COLO668 (cell line): ENCODE measurements around the gene DIDO1.

Experiments
- DNase-seq: peaks from one replicate; lab custom pipeline; 2025; ENCODE audit not compliant: unreplicated experiment; lab: John Stamatoyannopoulos, UW

Gene DIDO1

DNA sequence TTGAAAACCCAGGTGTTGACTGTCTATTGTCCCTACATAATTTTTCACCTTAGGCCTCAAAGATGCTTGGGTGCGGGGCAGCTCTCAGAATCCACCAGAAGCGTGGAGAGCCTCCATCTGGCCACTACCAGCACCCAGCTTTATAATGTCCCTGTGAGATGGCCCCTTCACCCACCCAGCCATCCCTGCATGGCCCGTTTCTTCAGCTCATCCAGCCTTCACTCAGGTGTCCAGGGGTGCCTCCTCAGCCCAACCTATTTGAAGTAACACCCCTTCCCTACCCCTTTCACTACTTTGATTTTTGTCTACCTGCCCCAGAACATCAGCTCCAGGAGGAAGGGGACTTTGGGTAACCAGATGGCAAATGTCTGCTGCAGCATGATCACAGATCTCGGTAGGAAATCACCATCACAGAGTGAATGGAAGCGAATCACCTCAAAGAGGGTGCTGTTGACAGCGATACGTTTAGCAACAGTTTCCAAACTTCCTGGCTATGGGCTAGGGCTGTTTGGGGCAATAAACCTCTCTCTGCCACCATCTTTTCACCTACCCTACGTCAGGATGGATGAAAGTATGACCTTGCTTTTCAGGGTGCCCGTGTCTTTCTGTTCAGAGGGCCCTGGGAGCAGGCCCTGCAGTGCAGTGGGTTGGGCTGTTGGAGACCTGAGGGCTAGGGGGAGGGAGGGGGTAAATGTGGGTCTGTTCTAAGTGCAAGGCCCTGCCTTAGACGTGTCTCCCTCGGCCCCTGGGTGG, 25.0 kb upstream of the DIDO1 start:
- no peak for DNase-seq

DNA sequence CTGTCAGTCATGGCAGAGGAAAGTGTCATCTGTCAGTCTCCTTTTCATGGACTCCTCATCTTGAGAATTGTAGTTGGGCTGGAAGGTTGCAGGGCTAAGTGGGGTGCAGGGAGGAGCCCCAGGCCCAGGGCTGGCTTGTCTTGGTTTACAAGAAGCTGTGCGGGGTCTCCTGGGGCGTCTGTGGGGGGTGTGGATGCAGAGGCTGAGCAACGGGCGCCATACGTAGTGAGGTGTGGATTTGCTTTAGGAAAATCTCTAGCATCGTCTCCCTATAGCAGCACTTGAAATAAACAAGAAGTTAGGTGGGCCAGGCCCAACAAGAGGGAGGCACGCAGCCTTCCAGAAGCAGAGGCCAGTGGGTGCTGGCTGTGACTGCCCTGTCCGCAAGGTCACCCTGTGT, 24.4 kb upstream of the DIDO1 start:
- DNase-seq: no peak

DNA sequence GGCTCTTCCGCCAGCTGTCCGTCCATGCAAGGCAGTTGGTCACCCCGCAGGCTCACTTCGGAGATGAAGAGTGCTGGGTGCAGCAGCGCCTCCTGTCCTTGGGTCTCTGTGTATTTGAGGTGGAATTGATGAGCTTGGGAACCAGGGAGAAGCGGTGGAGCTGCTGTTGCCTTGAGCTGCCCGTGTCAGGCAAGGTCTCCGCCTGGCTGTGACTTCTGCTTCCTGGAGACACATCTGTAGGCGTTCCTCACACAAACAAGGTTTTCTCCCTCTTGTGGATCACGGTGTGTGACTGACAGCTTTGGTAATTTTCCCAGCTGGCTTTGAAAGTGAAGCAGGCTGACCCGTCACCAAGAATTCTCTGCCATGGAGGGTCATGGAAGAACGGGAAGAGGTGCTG, 23.7 kb upstream of the DIDO1 start:
- no peak for DNase-seq

DNA sequence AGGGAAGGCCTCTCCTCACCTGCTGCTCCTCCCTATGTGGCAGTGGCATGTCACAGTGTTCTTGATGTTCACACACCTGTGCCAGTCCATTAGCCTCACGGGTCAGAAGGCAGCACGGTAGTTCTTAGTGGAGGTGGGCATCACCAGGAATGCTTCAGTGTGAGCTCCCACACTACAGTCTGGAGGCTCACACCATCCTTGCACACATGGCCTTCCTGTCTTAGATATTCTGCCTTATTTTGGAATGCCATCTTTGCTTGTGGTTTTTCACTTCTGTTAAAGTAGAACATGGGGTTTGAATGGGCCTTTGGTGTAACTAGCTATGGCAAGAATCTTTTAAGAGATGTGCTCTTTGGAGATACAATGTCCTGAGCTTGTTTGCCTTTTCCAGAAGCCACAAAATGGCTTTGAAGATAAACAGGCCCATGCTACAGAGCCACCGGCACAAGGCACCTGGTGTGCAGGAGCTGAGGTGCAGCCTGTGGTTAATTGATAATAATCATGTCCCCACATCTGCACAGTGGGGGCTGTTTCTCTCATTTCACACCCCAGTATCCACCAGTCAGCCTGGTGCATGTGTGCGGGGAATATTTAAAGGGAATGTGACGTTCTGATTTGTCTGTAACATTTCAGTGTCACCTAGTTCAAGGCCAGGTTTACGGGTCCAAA, 23.0 kb upstream of the DIDO1 start:
- no peak for DNase-seq

DNA sequence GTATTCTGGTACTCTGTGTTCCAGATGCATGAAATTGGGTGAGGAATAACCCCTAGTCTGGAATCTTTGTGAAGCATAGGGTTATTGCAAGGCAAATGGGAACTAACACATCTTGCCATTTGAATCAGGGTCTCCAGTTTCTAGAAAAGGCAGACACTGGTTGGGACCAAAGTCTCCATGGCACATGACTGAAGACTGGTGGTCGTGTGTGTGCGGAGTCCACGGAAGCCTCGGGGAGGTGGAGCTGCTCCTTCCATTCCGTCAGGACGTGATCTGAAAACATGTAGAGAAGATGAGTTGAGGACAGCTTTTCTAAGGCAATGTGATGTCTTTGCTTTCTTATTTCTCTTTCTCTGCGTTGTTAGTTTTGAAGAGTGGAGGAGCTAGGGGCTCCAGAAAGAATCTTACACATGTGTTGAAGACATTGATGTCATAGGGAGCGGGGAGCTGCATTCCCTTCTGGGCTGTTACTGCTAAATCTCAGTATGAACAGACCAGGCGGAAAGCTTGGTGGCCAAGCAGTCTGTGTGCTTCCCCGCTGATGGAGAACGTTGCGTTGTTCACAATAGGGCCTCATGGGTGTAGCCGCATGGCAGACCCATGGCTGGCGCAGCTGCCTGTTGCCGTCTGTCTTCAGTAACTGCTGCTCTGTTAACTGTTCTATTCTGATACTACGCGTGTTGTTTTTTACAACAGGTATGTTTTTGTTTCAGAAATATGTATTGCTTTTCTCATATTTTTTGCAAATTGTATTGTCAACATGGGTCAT, 21.4 kb upstream of the DIDO1 start:
- no peak for DNase-seq

DNA sequence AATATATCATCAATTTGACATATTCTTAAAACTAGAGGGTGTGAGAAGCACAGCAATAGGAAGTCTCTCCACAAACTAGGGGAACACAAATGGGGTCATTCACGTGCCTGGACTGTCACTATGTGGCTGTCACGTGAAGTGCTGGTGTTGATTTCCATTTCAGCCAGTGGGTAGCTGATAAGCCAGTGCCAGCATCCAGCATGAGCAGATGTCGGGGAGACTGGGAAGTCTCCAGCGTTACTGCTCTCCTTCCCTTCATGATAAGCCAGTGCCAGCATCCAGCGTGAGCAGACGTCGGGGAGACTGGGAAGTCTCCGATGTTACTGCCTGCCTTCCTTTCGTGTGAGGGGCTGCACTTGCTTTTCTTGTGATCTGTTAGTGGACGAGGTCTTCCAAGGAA, 20.6 kb upstream of the DIDO1 start:
- no peak for DNase-seq

DNA sequence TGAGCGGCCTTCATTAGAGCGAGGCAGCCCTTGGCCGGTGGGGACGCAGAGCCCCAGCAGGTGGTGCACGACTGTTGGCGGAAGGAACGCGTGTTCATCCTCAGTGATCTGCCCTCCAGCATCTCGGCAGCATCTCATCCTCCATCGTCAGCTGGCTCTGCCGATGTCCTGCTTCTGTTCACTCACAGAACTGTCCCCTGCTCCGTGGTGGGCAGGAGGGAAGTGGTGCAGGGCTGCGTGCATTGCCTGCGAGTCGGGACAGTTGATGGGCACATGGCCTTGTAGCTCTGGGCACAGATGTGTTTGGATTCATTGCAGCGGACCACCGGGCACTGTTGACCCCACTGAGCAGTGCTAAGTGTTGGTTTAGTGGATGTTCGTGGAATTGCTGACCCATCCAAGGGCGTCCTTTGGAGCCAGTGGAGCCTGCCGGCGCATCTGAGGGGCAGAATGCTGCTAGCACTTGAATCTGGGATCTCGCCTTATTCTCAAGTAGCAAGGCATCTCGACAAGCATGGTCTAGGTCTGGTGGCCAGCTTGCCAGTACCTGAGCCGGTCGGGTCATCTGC, 19.6 kb upstream of the DIDO1 start:
- DNase-seq: no peak

DNA sequence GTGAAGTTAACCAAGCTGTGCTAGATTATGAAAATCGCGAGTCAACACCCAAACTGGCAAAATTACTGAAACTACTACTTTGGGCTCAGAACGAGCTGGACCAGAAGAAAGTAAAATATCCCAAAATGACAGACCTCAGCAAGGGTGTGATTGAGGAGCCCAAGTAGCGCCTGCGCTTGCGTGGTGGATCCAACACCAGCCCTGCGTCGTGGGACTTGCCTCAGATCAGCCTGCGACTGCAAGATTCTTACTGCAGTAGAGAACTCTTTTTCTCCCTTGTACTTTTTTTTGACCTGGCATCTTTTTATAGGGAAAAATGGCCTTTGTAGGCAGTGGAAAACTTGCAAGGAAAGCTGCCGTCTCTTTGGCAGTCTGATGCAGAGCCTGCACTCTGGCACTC, 18.4 kb upstream of the DIDO1 start:
- DNase-seq: no peak

DNA sequence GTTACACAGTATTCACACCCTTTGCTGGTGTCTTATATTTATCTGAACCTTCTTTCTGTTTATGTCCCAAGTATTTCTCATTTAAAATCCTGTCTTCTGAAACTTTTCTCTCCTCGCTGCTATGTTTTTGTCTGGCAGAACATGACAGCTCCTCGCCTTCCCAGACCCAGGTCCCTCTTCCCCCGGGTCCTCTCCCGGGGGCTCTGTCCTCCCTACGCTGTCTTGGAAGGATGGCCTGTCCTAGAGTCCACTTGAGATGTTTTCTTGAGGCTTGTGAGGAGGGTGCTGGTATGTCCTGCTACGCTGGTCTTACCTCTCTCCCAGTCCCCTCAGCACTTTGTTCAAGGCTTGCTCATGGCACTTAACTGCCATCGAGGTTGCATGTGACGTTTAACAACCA, 17.9 kb upstream of the DIDO1 start:
- no peak for DNase-seq

DNA sequence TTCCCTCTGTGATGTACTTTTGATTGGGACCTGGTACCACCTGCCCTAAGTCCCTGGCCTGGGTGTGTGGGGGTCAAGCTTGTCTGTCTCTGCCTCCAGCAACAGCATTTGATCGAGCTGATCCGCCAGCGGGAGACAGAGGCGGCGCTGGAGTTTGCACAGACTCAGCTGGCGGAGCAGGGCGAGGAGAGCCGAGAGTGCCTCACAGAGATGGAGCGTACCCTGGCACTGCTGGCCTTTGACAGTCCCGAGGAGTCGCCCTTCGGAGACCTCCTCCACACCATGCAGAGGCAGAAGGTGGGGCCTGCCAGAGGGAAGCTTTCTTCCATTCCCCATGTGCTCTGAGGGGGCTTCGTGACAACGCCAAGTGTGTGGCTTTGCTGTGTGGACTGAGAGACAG, 17.1 kb upstream of the DIDO1 start:
- no peak for DNase-seq

DNA sequence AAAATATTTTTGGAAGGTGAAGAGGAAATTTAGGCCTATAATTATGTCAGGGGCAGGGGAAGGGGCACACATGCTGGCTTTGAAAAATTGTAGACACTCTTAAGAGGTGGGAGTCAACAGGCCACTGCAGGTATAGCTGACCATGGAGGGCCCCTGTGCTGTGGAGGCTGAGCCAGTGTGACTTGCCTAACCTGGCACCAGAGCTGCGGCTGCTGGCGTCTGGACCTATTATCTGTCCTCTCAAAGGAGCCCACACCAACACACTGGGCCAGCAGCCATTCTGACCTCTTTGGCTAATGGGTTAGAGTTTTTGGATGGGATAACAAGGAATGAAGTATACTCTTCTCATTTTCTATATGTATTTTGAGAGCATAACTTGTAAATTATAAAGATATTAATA, 16.2 kb upstream of the DIDO1 start:
- DNase-seq: no peak

DNA sequence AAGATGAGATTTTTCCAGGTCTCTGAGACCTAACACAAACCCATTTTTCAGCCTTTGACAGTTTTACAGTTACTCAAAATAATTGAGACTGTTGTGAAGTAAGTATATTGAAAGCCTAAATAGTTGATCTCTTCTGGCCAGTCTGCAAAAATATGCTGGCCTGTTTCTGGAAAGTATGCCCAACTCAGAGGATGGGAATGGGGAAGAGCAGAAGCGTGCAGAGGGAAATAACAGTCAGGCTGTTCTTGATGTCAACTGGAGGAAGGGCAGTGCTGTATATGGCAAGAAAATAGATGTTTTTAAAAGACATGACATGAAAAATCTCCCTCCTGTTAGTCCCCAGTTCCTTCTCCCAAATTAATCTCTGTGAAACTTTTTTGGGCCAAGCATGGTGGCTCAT, 15.5 kb upstream of the DIDO1 start:
- no peak for DNase-seq

DNA sequence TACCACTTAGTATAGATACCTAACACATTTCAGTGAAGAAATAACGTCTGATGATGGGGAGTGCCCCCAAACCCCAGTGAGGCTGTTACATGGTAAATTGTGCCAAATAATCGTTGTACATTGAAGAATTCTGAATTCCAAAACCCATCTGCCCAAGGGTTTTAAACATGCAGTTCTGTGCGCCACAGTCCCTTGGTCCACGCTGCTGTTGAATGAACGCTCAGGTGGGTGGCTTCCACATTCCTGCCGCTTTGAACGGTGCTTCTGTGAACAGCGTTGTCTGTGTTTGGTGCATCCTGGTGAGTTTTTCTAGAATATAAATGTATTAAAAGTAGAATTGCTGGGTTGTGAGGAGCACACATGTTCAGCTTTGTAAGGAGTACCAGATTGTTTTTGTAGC, 14.6 kb upstream of the DIDO1 start:
- no peak for DNase-seq

DNA sequence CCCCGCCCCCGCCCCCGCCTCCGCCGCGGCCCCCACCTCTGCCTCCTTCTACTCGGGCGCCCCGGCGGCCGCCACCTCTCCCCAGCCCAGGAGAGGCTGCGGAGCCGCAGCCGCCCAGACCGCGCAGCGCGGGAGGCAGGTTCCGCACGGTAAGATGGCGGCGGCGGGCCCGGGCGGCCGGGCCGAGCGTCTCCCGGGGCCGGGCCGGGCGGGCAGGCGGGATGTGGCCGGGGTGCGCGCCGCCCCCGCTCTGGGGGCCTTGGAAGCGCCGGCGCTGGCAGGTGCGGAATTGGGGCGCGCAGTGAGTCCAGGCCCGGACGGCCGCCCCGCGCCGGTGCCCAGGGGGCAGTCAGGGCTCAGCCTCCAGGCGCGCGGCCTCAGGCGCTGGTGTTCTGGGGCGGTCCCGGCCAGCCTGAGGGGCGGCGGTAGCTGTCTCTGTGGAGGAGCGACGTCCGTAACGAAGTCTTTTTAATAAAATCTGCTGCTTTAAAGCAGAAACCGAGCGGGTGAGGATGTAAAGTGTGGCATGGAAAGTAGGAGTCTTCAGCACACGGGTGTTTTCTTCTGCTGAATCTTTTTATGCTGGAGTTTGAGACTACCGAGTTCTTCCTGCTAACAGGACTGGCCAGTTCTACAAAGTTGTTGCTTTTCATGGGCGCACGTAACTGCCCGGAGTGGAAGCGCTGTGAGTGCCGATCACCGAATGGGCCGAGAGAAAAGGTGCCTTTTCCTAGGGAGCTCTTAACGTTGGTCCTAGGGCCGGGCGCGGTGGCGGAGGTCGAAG, 12.0 kb upstream of the DIDO1 start, which contains the start of gene GID8:
Gene GID8 (plus strand): TSS at position 43 of the 784 bp plus-strand sequence. CDS start 3,356 bp downstream, outside the sequence.
- DNase-seq: peak; percentile 78

DNA sequence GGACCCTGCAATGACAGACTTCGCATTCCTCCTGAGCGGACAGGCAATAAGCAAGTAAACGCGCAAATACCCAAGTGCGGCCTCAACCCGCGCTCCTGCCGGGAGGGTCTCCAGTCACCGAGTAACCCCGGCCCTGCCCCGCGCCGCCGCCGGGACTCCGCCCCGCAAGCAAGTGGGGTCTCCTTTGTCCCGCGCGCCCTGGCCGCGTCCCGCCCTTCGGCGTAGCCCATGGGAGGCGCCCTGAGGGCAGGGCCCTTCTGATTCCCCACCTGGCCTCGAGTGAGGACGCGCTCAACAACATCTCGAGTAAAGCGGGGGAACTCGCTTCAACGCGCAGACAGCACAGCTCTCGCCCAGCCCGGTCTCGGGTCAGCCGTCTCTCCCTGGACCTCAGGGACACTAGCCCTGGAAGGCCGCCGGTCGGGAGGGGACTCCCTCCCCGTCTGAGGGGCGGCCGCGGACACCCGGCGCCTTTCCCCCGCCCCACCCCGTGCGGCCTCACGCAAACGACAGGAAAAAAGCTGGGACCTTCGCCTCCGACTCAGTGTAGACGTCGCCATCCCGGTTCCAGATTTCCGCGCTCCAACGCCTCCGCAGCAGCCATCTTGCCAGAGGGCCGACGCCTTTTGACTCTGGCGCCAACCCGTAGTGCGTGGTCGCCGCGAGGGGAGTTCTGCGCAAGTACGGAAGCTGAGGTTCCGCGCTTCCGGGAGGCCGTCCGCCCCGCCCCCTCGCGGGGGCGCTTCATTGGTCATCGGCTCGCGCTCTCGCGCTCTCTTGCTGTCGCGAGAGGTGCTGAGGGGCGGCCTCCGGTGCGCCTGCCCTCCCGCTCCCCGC, 11.2 kb upstream of the DIDO1 start:
- peak; percentile 99 for DNase-seq

DNA sequence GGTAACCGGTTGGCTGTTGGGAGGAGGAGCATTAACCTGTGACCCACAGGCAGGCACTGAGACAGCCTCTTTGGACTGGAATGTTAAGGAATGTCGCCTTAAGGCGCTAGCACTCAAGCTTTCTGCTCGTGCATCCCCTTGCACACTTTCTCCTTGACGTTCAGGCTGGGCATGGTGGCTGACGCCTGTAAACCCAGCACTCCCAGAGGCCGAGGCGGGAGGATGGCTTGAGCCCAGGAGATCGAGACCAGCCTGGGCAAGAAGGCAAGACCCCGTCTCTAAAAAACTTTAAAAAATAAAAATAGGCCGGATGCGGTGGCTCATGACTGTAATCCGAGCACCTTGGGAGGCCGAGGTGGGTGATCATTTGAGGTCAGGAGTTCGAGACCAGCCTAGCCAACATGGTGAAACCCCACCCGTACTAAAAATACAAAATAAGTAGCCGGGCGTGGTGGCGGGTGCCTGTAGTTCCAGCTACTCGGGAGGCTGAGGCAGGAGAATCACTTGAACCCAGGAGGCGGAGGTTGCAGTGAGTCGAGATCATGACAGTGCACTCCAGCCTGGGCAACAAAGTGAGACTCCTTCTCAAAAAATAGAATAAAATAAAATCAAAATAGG, 9.8 kb upstream of the DIDO1 start:
- DNase-seq: no peak

DNA sequence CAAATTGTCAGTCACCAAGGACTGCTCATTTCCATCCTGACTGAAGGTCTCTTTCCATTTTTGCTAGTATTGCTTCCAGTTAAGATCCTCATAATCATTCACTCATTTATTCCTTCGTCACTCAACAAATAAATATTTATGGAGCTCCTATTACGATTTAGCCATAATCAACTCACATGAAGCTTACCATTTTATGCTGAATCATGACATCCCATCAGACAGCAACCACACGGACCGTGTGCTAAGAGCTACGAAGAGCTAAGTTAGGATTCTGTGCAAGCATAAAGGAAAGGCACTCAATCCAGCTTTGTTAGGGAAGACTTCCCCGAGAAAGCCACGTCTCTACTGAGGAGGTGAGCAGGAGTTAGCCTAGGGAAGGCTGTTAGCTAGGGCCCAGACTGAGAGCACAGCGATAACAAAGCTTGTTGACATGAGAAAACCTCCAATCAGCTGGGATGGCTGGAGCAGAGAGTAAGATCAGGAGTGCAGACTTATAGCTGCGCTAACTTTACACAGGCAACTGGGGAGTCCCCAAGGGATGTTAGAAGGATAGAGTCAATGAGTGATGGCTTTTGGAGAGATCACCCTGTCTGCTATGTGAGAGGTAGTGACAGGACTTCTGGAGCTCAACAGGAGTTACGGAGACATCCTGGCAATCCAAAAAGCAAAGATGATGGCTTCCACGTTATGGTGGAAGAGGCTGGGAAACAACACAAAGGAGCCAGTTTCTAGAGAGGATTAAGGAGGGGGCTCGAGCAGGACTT, 9.1 kb upstream of the DIDO1 start:
- DNase-seq: no peak

DNA sequence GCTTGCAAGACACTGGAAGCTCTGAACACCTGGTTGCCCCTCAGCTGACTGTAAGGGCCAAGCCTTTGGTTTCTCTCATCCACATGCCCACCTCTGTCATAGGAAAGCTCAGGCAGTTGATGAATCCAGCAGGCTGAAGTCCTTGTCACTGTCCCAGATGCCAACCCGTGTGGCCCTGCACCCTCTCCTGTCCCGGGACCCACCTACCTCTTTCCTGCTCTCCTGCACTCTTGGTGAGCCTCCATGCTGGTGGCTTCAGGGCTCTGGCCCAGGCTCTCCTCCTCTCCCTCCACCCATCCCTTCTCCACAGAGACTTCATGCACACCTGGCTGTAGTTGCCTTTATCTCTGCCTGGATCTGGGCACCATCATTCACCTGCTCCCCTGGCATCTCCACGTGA, 7.7 kb upstream of the DIDO1 start:
- no peak for DNase-seq

DNA sequence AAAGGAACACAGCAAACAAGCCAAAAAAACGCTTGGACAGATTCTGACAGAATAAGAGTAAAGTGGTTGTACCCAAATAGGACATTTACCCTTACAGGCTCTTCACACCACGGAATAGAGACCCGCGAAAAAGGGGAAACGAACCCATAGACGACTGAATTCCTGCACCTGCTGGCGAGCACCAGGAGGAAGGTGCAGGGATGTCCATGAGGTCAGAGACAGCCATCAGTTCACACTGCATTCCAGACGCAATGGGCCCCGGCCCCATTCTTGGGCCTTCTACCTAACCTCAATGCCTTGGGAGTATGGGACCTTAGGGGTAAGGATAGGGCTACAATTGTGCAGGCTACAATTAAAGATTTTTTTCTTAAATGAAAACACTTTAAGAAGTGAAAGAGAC, 5.2 kb upstream of the DIDO1 start:
- no peak for DNase-seq
